IPS-18c (cell line): ENCODE data around the gene CNOT4.
"Not testable (repeated sequence)": the region's sequence is repeated elsewhere in the genome, so short reads cannot be mapped to it uniquely, and the experiment has no call there.

Source experiments
- H3K4me3 ChIP-seq: 2 replicates; pipeline ENCODE4 v1.7.0; 2013; ENCODE audit warnings: low read depth, mild to moderate bottlenecking, low read length, moderate library complexity; ENCODE audit not compliant: insufficient read depth
- H3K9me3 ChIP-seq: one replicate; pipeline ENCODE4 v1.6.1; 2013; ENCODE audit warnings: mild to moderate bottlenecking, low read length, moderate library complexity; ENCODE audit not compliant: control insufficient read depth, insufficient read depth

CNOT4 gene

GRCh38 chr7:135328526-135328925 lies 181.4 kb downstream of the CNOT4 start:
- Histone ChIP-seq H3K4me3 (no peak overlapping the region), H3K9me3 (no peaks in the 10 kb centered on the region)

GRCh38 chr7:135328053-135328452 lies 181.8 kb downstream of the CNOT4 start:
- Histone ChIP-seq H3K4me3 (no peak overlapping the region), H3K9me3 (no peaks in the 10 kb centered on the region)

- Histone ChIP-seq H3K4me3 (no peak overlapping the region), H3K9me3 (no peaks in the 10 kb centered on the region)
Observed at GRCh38 chr7:135327458-135327857, 182.4 kb downstream of the CNOT4 start.

GRCh38 chr7:135326636-135327280 lies 183.1 kb downstream of the CNOT4 start:
- Histone ChIP-seq H3K4me3 (no peak overlapping the region), H3K9me3 (no peaks in the 10 kb centered on the region)

- Histone ChIP-seq H3K4me3 (no peak overlapping the region), H3K9me3 (no peaks in the 10 kb centered on the region)
Observed at GRCh38 chr7:135322571-135323340, 187.1 kb downstream of the CNOT4 start.

GRCh38 chr7:135321556-135321955 lies 188.3 kb downstream of the CNOT4 start:
- Histone ChIP-seq H3K9me3 (no peaks in the 10 kb centered on the region), H3K4me3 (no peak overlapping the region)

- H3K4me3 ChIP-seq, H3K9me3 ChIP-seq: not testable (repeated sequence)
Observed at GRCh38 chr7:135320953-135321352, 188.9 kb downstream of the CNOT4 start.

- Histone ChIP-seq H3K9me3 (no peaks in the 10 kb centered on the region), H3K4me3 (no peak overlapping the region)
Observed at GRCh38 chr7:135320268-135320667, 189.6 kb downstream of the CNOT4 start.

- H3K9me3 ChIP-seq, result no peaks in the 10 kb centered on the region
Observed at GRCh38 chr7:135317676-135318325, 192.1 kb downstream of the CNOT4 start.

GRCh38 chr7:135316648-135317313 lies 193.1 kb downstream of the CNOT4 start:
- Histone ChIP-seq H3K9me3 (no peaks in the 10 kb centered on the region), H3K4me3 (no peak overlapping the region)

More at GRCh38 chr7:135317676-135318325, 192.1 kb downstream of the CNOT4 start:
- H3K4me3 ChIP-seq, result no peak overlapping the region

GRCh38 chr7:135313971-135314370 lies 195.9 kb downstream of the CNOT4 start:
- Histone ChIP-seq H3K4me3 (no peak overlapping the region), H3K9me3 (no peaks in the 10 kb centered on the region)
